Panc1 (cell line): ENCODE results near the gene AANAT.

ENCODE experiments used
- CTCF ChIP-seq: fragments of 450-650 bp; IDR thresholded peaks from 2 replicates; pipeline ENCODE4 v1.5.1; 2017; ENCODE audit warnings: mild to moderate bottlenecking
- POLR2AphosphoS5 ChIP-seq: IDR thresholded peaks from 2 replicates; pipeline ENCODE4 v1.6.1; 2012; ENCODE audit warnings: mild to moderate bottlenecking, low read depth, low read length, moderate library complexity
- REST ChIP-seq, 2 experiments: IDR thresholded peaks; 2 replicates each; pipeline ENCODE4 v1.6.1; 2011 to 2012; ENCODE audit warnings: low read depth in 2 of 2, control low read depth in 1 of 2, low read length in 1 of 2, mild to moderate bottlenecking in 1 of 2, moderate library complexity in 1 of 2; ENCODE audit not compliant: insufficient read depth in 1 of 2
- SIN3A ChIP-seq: IDR thresholded peaks from 2 replicates; pipeline ENCODE4 v1.6.1; 2012; ENCODE audit warnings: low read depth, mild to moderate bottlenecking, low read length, moderate library complexity, borderline replicate concordance; ENCODE audit not compliant: insufficient read depth

- no peak for TF ChIP-seq CTCF
- TF ChIP-seq POLR2AphosphoS5 = no peak
- TF ChIP-seq REST (IDR thresholded peaks at IDR 0.05; ENCODE audit: insufficient read depth in 1 of 2, low read depth in 2 of 2, low read length in 1 of 2) = no peak
- no peak for TF ChIP-seq SIN3A
These were observed 38.9 kb upstream of the AANAT start for GRCh38 chr17:76428511-76428910.
